ENCODE results near the gene GSPT1.
"Not testable (repeated sequence)": the region's sequence is repeated elsewhere in the genome, so short reads cannot be mapped to it uniquely, and the experiment has no call there.

GSPT1 gene

GRCh38 chr16:11915644-11916523 lies at the start of gene GSPT1:
Gene GSPT1, minus strand, starts transcription at chr16:11915956. Its CDS starts 236 bp downstream, at chr16:11915720.
- peak within 1 kb of the TSS; percentile 69 for H3K27ac ChIP-seq (ENCODE audit: low read depth, low read length)
- peaks cover 26% of the 10 kb centered on the region for H3K4me1 ChIP-seq (ENCODE audit: control insufficient read depth, insufficient read depth, low read length)
- 0 out of 2 replicates have a peak, but pooled peaks cover 7% of the 10 kb centered on the region for H3K36me3 ChIP-seq (ENCODE audit: control insufficient read depth, insufficient read depth, low read length)
- peak within 1 kb of the TSS; percentile 69 for H3K9ac ChIP-seq (ENCODE audit: low read depth, low read length)
- H3K4me3 ChIP-seq (ENCODE audit: low read depth, low read length), result peak within 1 kb of the TSS; percentile 79
- no peaks in the 10 kb centered on the region for H3K9me3 ChIP-seq (ENCODE audit: control insufficient read depth, insufficient read depth, low read length)
- no peaks in the 10 kb centered on the region for H3K27me3 ChIP-seq (ENCODE audit: control insufficient read depth, insufficient read depth, low read length)

- Histone ChIP-seq H3K36me3 (ENCODE audit: control insufficient read depth, insufficient read depth, low read length) (no peaks in the 10 kb centered on the region), H3K4me1 (ENCODE audit: control insufficient read depth, insufficient read depth, low read length) (no peaks in the 10 kb centered on the region), H3K9ac (ENCODE audit: low read depth, low read length) (no peak within 1 kb of the TSS), H3K4me3 (ENCODE audit: low read depth, low read length) (no peak within 1 kb of the TSS), H3K27ac (ENCODE audit: low read depth, low read length) (no peak within 1 kb of the TSS), H3K27me3 (ENCODE audit: control insufficient read depth, insufficient read depth, low read length) (no peaks in the 10 kb centered on the region), H3K9me3 (ENCODE audit: control insufficient read depth, insufficient read depth, low read length) (no peaks in the 10 kb centered on the region)
These were observed 49.2 kb upstream of the GSPT1 start, which contains the start of gene TNFRSF17 for GRCh38 chr16:11964761-11965551. Gene TNFRSF17, plus strand, starts transcription at chr16:11965210. Its CDS starts 115 bp downstream, at chr16:11965325.

GRCh38 chr16:11963706-11964105 lies 48.0 kb upstream of the GSPT1 start:
- no peak overlapping the region for H3K4me3 ChIP-seq (ENCODE audit: low read depth, low read length)
- H3K9ac ChIP-seq (ENCODE audit: low read depth, low read length), result no peak overlapping the region
- no peaks in the 10 kb centered on the region for H3K9me3 ChIP-seq (ENCODE audit: control insufficient read depth, insufficient read depth, low read length)
- H3K36me3 ChIP-seq (ENCODE audit: control insufficient read depth, insufficient read depth, low read length), result no peaks in the 10 kb centered on the region
- H3K27ac ChIP-seq (ENCODE audit: low read depth, low read length), result no peak overlapping the region
- H3K4me1 ChIP-seq (ENCODE audit: control insufficient read depth, insufficient read depth, low read length), result no peaks in the 10 kb centered on the region
- no peaks in the 10 kb centered on the region for H3K27me3 ChIP-seq (ENCODE audit: control insufficient read depth, insufficient read depth, low read length)

GRCh38 chr16:11962978-11963377 lies 47.2 kb upstream of the GSPT1 start:
- H3K27ac ChIP-seq (ENCODE audit: low read depth, low read length); H3K36me3 ChIP-seq (ENCODE audit: control insufficient read depth, insufficient read depth, low read length); H3K4me3 ChIP-seq (ENCODE audit: low read depth, low read length); H3K9me3 ChIP-seq (ENCODE audit: control insufficient read depth, insufficient read depth, low read length); H3K4me1 ChIP-seq (ENCODE audit: control insufficient read depth, insufficient read depth, low read length); H3K9ac ChIP-seq (ENCODE audit: low read depth, low read length); H3K27me3 ChIP-seq (ENCODE audit: control insufficient read depth, insufficient read depth, low read length): not testable (repeated sequence)

GRCh38 chr16:11962457-11962856 lies 46.7 kb upstream of the GSPT1 start:
- not testable (repeated sequence) for H3K27me3 ChIP-seq (ENCODE audit: control insufficient read depth, insufficient read depth, low read length); H3K4me3 ChIP-seq (ENCODE audit: low read depth, low read length); H3K9me3 ChIP-seq (ENCODE audit: control insufficient read depth, insufficient read depth, low read length); H3K4me1 ChIP-seq (ENCODE audit: control insufficient read depth, insufficient read depth, low read length); H3K27ac ChIP-seq (ENCODE audit: low read depth, low read length); H3K36me3 ChIP-seq (ENCODE audit: control insufficient read depth, insufficient read depth, low read length); H3K9ac ChIP-seq (ENCODE audit: low read depth, low read length)

GRCh38 chr16:11957591-11958395 lies 42.0 kb upstream of the GSPT1 start:
- H3K27ac ChIP-seq (ENCODE audit: low read depth, low read length), result no peak overlapping the region
- H3K9ac ChIP-seq (ENCODE audit: low read depth, low read length), result no peak overlapping the region
- no peaks in the 10 kb centered on the region for H3K9me3 ChIP-seq (ENCODE audit: control insufficient read depth, insufficient read depth, low read length)
- no peaks in the 10 kb centered on the region for H3K4me1 ChIP-seq (ENCODE audit: control insufficient read depth, insufficient read depth, low read length)
- H3K36me3 ChIP-seq (ENCODE audit: control insufficient read depth, insufficient read depth, low read length), result no peaks in the 10 kb centered on the region
- H3K4me3 ChIP-seq (ENCODE audit: low read depth, low read length), result no peak overlapping the region
- H3K27me3 ChIP-seq (ENCODE audit: control insufficient read depth, insufficient read depth, low read length), result no peaks in the 10 kb centered on the region

- no peak overlapping the region for H3K9ac ChIP-seq (ENCODE audit: low read depth, low read length)
- no peaks in the 10 kb centered on the region for H3K4me1 ChIP-seq (ENCODE audit: control insufficient read depth, insufficient read depth, low read length)
- H3K4me3 ChIP-seq (ENCODE audit: low read depth, low read length), result no peak overlapping the region
- no peaks in the 10 kb centered on the region for H3K9me3 ChIP-seq (ENCODE audit: control insufficient read depth, insufficient read depth, low read length)
- H3K36me3 ChIP-seq (ENCODE audit: control insufficient read depth, insufficient read depth, low read length), result no peaks in the 10 kb centered on the region
- no peak overlapping the region for H3K27ac ChIP-seq (ENCODE audit: low read depth, low read length)
- H3K27me3 ChIP-seq (ENCODE audit: control insufficient read depth, insufficient read depth, low read length), result no peaks in the 10 kb centered on the region
These were observed 40.8 kb upstream of the GSPT1 start for GRCh38 chr16:11956558-11956957.

- Histone ChIP-seq H3K27me3 (ENCODE audit: control insufficient read depth, insufficient read depth, low read length) (no peaks in the 10 kb centered on the region), H3K4me3 (ENCODE audit: low read depth, low read length) (no peak overlapping the region), H3K27ac (ENCODE audit: low read depth, low read length) (no peak overlapping the region), H3K9me3 (ENCODE audit: control insufficient read depth, insufficient read depth, low read length) (no peaks in the 10 kb centered on the region), H3K9ac (ENCODE audit: low read depth, low read length) (no peak overlapping the region), H3K36me3 (ENCODE audit: control insufficient read depth, insufficient read depth, low read length) (no peaks in the 10 kb centered on the region), H3K4me1 (ENCODE audit: control insufficient read depth, insufficient read depth, low read length) (no peaks in the 10 kb centered on the region)
These were observed 40.0 kb upstream of the GSPT1 start for GRCh38 chr16:11955713-11956123.

GRCh38 chr16:11953576-11953975 lies 37.8 kb upstream of the GSPT1 start:
- not testable (repeated sequence) for H3K4me1 ChIP-seq (ENCODE audit: control insufficient read depth, insufficient read depth, low read length); H3K4me3 ChIP-seq (ENCODE audit: low read depth, low read length); H3K27me3 ChIP-seq (ENCODE audit: control insufficient read depth, insufficient read depth, low read length); H3K27ac ChIP-seq (ENCODE audit: low read depth, low read length); H3K9ac ChIP-seq (ENCODE audit: low read depth, low read length); H3K36me3 ChIP-seq (ENCODE audit: control insufficient read depth, insufficient read depth, low read length); H3K9me3 ChIP-seq (ENCODE audit: control insufficient read depth, insufficient read depth, low read length)

- Histone ChIP-seq H3K9ac (ENCODE audit: low read depth, low read length) (no peak overlapping the region), H3K4me1 (ENCODE audit: control insufficient read depth, insufficient read depth, low read length) (no peaks in the 10 kb centered on the region)
These were observed 34.6 kb upstream of the GSPT1 start for GRCh38 chr16:11950388-11950787.

More at GRCh38 chr16:11950388-11950787, 34.6 kb upstream of the GSPT1 start:
- Histone ChIP-seq H3K4me3 (ENCODE audit: low read depth, low read length) (no peak overlapping the region), H3K27ac (ENCODE audit: low read depth, low read length) (no peak overlapping the region), H3K9me3 (ENCODE audit: control insufficient read depth, insufficient read depth, low read length) (no peaks in the 10 kb centered on the region), H3K27me3 (ENCODE audit: control insufficient read depth, insufficient read depth, low read length) (no peaks in the 10 kb centered on the region), H3K36me3 (ENCODE audit: control insufficient read depth, insufficient read depth, low read length) (no peaks in the 10 kb centered on the region)

Measured in HUES48 (cell line).